Fibroblast of lung (primary cell): ENCODE measurements around the gene DNM3. TPM values are rescaled to one million over a fixed set of nuclear protein-coding genes. Genes with fewer than 3 reads are reported as not detected.

Source experiments
- DNase-seq, 2 donors: peaks; one replicate each; pipeline versions ENCODE4 v3.0.0 to v3.0.0-alpha.2; 2010; ENCODE audit warnings: low read depth in 2 of 2
- H2AFZ ChIP-seq: 2 replicates; pipeline ENCODE4 v1.5.1; 2012; ENCODE audit warnings: low read length, control low read depth, inconsistent platforms
- H3K27ac ChIP-seq: 2 replicates; pipeline ENCODE4 v1.5.1; 2011; ENCODE audit warnings: low read length, control low read depth; ENCODE audit not compliant: insufficient read depth
- H3K27me3 ChIP-seq: 2 replicates; pipeline ENCODE4 v1.5.1; 2011; ENCODE audit warnings: mild to moderate bottlenecking, low read length; ENCODE audit not compliant: control insufficient read depth, insufficient read depth
- H3K36me3 ChIP-seq: 2 replicates; pipeline ENCODE4 v1.5.1; 2011; ENCODE audit warnings: low read length; ENCODE audit not compliant: control insufficient read depth, insufficient read depth
- H3K4me1 ChIP-seq: 2 replicates; pipeline ENCODE4 v1.5.1; 2011; ENCODE audit warnings: low read length; ENCODE audit not compliant: control insufficient read depth, insufficient read depth; ENCODE audit errors: extremely low read depth
- H3K4me2 ChIP-seq: 2 replicates; pipeline ENCODE4 v1.5.1; 2011; ENCODE audit warnings: low read length, control low read depth; ENCODE audit not compliant: insufficient read depth; ENCODE audit errors: extremely low read depth
- H3K4me3 ChIP-seq, 4 experiments: fragments of 200-600 bp in 1 of 4; sonication (generic) in 1 of 4; replicated peaks in 1 of 4; 2 replicates each; pipeline ENCODE4 v1.5.1; 2011 to 2016; ENCODE audit warnings: low read length in 4 of 4, low read depth in 3 of 4, mild to moderate bottlenecking in 3 of 4, control low read depth in 2 of 4, inconsistent platforms in 1 of 4, mixed read lengths in 1 of 4; ENCODE audit not compliant: insufficient read depth in 1 of 4; ENCODE audit errors: control extremely low read depth in 1 of 4
- H3K79me2 ChIP-seq: 2 replicates; pipeline ENCODE4 v1.5.1; 2012; ENCODE audit warnings: mild to moderate bottlenecking, low read length, inconsistent platforms; ENCODE audit not compliant: control insufficient read depth, insufficient read depth
- H3K9ac ChIP-seq: 2 replicates; pipeline ENCODE4 v1.5.1; 2011; ENCODE audit warnings: mild to moderate bottlenecking, low read length, control low read depth; ENCODE audit not compliant: insufficient read depth
- H3K9me3 ChIP-seq: 2 replicates; pipeline ENCODE4 v1.5.1; 2012; ENCODE audit warnings: low read depth, low read length; ENCODE audit not compliant: control insufficient read depth, insufficient read depth
- H4K20me1 ChIP-seq: 2 replicates; pipeline ENCODE4 v1.5.1; 2011; ENCODE audit warnings: low read length; ENCODE audit not compliant: control insufficient read depth, insufficient read depth; ENCODE audit errors: extremely low read depth
- CTCF ChIP-seq, 2 donors: IDR thresholded peaks in 1 of 2; conservative IDR thresholded peaks in 1 of 2; 1 replicate in 1 of 2; 2 replicates in 1 of 2; pipeline ENCODE4 v1.5.1; 2011 to 2012; ENCODE audit warnings: low read length in 2 of 2, control low read depth in 1 of 2, inconsistent platforms in 1 of 2, low read depth in 1 of 2, mild to moderate bottlenecking in 1 of 2
- EZH2 ChIP-seq: IDR thresholded peaks from 2 replicates; pipeline ENCODE4 v1.5.1; 2012; ENCODE audit warnings: low read length, control low read depth, mild to moderate bottlenecking; ENCODE audit errors: missing control alignments
- polyA plus RNA-seq, 2 donors: library from polyadenylated mRNA; depleted of rRNA in 1 of 2; stranded (reverse) in 1 of 2; unstranded in 1 of 2; fragments of >200 nt; gene quantifications; 2 replicates each; pipeline ENCODE4 v1.2.1, GENCODE V29; 2011 to 2012; ENCODE audit warnings: missing spikeins in 1 of 2
- total RNA-seq: library from RNA; depleted of rRNA; stranded (reverse); fragments of >200 nt; gene quantifications from 2 replicates; pipeline ENCODE4 v1.2.1, GENCODE V29; 2014

The DNM3 gene
- total and polyA plus RNA-seq, 2 donors (not counting 1 experiment from before 2014, with no cell fraction given): 1.6 to 3.6 TPM

GRCh38 chr1:172178886-172179285 is 337.6 kb downstream of the DNM3 start:
- Histone ChIP-seq H3K4me1 (peaks cover 8% of the 10 kb centered on the region), H3K9ac (no peak overlapping the region), H4K20me1 (no peaks in the 10 kb centered on the region), H2AFZ (no peak overlapping the region), H3K4me3 (no peak overlapping the region), H3K9me3 (no peaks in the 10 kb centered on the region), H3K79me2 (no peaks in the 10 kb centered on the region), H3K36me3 (no peaks in the 10 kb centered on the region), H3K27ac (no peak overlapping the region), H3K4me2 (no peak overlapping the region), H3K27me3 (no peaks in the 10 kb centered on the region)
- DNase-seq: no peak
- TF ChIP-seq CTCF (conservative IDR thresholded peaks at IDR 0.05 in 1 of 2, IDR thresholded peaks at IDR 0.05 in 1 of 2; ENCODE audit: low read depth in 1 of 2, low read length in 2 of 2): no peak
- TF ChIP-seq EZH2: no peak

GRCh38 chr1:172179918-172180317 is 338.6 kb downstream of the DNM3 start:
- no peaks in the 10 kb centered on the region for H3K79me2 ChIP-seq
- H3K4me2 ChIP-seq: no peak overlapping the region
- TF ChIP-seq EZH2 (no peak), CTCF (conservative IDR thresholded peaks at IDR 0.05 in 1 of 2, IDR thresholded peaks at IDR 0.05 in 1 of 2; ENCODE audit: low read depth in 1 of 2, low read length in 2 of 2) (no peak)
- H3K4me1 ChIP-seq: peaks cover 8% of the 10 kb centered on the region
- no peaks in the 10 kb centered on the region for H3K27me3 ChIP-seq
- no peak overlapping the region for H3K4me3 ChIP-seq
- DNase-seq: no peak
- no peak overlapping the region for H2AFZ ChIP-seq
- no peaks in the 10 kb centered on the region for H4K20me1 ChIP-seq
- H3K9me3 ChIP-seq: no peaks in the 10 kb centered on the region
- H3K9ac ChIP-seq: no peak overlapping the region
- H3K27ac ChIP-seq: no peak overlapping the region
- no peaks in the 10 kb centered on the region for H3K36me3 ChIP-seq

GRCh38 chr1:172180501-172181285 is 339.4 kb downstream of the DNM3 start:
- peak overlapping the region; percentile 11 to 34 (median 31) for H3K4me3 ChIP-seq
- H2AFZ ChIP-seq: peak overlapping the region; percentile 77
- peak overlapping the region; percentile 26 for H3K9ac ChIP-seq
- DNase-seq: peak; percentile 54 to 78
- TF ChIP-seq EZH2: no peak
- TF ChIP-seq CTCF (conservative IDR thresholded peaks at IDR 0.05 in 1 of 2, IDR thresholded peaks at IDR 0.05 in 1 of 2; ENCODE audit: low read depth in 1 of 2, low read length in 2 of 2): no peak
- H4K20me1 ChIP-seq: no peaks in the 10 kb centered on the region
- H3K36me3 ChIP-seq: no peaks in the 10 kb centered on the region
- no peaks in the 10 kb centered on the region for H3K27me3 ChIP-seq
- no peaks in the 10 kb centered on the region for H3K9me3 ChIP-seq
- H3K79me2 ChIP-seq: no peaks in the 10 kb centered on the region
- H3K4me2 ChIP-seq: peak overlapping the region; percentile 74
- peaks cover 8% of the 10 kb centered on the region for H3K4me1 ChIP-seq
- peak overlapping the region; percentile 78 for H3K27ac ChIP-seq
